GM21737 (cell line): ENCODE results near the gene CAMSAP1.

Experiments used
- ATAC-seq: cut with Tn5 transposase; IDR thresholded peaks from one replicate; pipeline ENCODE4 v1.9.1; 2021; ENCODE audit warnings: mild to moderate bottlenecking, moderate library complexity; ENCODE audit not compliant: unreplicated experiment

CAMSAP1 gene

DNA sequence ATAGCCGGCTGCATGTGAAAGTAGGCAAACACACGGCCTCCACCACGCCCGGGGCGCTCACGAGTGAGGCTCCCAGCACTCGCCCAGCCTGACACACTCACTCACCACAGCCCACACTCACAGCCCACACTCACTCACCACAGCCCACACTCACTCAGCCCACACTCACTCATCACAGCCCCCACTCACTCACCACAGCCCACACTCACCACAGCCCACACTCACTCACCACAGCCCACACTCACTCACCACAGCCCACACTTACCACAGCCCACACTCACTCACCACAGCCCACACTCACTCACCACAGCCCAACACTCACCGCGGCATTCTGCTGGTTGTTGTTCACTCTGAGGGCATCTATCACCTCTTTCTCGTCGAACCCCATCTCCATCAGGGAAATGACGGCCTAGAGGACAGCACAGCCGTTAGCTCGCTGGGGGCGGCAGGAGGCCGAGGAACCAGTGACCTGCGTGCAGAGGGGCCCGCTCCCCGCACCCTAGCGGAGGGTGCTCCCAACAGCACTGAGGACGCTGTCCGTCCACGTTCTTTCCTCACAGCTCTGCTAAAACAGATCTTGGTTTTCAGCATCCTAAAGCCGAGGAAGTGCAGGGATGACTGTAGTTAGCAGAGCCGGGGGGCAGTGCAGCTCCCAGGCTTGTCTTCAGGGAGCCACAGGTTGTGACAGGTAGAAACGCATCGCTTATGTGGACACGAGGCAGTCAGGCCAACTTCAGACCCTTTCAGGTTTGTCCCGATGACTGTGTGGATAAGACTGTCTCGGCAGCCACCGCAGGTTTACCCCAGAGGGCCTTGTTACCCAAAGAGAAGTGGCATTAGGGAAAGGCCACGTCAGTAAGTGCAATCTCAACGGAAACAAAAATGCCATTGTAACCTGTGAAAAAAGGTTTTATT is 32.3 kb upstream of the CAMSAP1 start:
- no peak for ATAC-seq

DNA sequence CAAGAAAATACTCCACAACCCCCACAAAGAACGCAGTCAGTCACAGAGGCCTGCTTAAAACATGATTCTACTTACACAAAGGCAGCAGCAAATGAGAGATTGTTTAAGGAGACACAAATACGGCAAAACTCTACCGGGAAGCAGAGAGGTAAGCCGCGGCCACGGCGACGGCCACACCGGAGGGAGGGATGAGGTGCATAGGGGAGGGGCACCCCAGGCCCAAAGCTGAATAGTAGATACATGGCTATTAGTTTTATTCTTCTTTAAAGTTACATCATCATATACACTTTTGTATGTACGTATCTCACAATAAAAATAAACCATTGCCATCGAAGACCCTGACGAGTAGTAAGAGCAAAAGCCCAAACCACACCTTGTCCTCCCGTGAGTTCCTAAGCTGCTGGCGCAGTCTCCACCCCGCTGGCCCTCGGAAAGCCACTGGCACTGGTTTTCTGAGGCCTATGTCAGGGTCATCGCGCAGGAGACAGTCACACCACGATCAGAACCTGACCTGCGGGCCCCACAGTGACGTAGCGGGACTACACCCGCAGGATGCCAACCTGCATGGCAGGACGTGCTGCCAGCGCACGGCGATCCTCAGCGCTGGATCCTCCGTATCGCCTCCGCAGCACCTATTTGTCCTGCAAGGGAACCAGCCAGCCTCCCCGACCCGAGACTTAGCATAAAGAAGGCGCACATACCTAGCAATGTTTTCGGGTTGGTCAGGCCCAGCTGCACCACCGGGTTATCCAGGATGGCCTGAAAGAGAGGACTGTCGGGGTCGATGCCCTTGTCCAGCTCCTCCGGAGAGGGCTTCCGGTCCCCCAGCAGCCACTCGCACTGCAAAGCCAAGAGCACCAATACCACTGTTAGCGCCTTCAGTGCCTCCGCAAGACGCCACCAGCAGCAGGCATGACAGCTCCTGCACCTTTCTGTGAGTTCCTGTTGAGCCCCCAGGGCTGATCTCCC is 30.5 kb upstream of the CAMSAP1 start:
- ATAC-seq, result no peak

DNA sequence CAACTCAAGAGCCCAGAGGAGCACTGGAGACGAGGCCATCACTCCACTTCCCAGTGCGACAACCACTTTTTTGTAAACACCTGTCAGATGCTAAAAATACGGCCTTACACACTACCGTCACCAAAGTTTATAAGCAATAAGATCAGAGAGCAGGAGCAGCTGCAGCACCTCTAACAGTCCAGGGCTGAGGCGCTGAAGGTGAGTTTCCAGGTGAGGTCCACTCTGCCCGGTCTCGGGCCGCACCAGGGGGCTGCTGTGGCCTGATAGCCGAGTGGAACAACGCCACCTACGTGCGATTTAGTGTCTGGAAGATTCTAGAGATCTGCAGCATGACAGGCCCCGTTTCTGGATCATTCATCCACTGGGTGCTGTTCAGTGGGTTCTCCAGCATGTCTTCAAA is 25.8 kb upstream of the CAMSAP1 start:
- no peak for ATAC-seq

DNA sequence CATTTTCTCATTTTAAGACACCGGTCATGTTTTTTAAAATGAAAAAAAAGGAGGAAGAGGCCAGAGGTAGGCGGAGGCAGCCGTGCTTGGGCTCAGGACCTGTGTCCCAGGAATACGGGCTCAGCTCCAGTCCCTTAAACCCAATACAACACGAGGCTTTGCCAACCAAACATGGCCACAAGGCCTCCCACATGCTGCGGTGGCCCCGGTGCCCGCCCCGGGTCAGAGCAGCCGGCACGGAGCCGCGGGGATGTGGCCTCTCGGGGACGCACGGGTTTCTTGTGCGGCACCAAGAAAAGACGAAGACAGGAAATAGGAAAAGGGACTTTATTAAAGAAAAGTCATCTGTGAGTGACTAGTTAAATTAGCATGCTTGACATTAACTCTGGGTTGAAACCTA is 25.3 kb upstream of the CAMSAP1 start:
- no peak for ATAC-seq

DNA sequence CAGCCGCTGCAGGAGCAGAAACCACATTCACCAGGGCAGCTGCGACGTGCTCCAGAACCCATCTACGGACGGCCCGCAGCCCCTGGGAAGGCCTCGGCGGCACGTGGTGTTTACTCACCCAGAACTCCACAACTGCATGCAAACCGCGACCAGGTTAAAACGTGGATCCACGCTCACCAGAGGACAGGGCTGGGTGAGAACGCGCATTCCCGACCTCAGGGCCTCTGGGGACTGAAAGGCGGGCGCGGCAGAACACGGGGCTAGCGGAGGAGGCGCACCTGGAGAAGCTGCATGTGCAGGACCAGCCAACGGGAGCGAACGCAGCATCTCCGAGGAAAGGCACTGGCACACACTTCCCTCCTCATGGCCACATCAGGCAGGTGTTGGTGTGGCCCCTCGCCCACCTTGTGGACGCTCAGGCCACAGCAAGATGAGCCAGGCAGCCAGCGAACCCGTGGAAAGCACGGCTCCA is 24.0 kb upstream of the CAMSAP1 start:
- no peak for ATAC-seq

DNA sequence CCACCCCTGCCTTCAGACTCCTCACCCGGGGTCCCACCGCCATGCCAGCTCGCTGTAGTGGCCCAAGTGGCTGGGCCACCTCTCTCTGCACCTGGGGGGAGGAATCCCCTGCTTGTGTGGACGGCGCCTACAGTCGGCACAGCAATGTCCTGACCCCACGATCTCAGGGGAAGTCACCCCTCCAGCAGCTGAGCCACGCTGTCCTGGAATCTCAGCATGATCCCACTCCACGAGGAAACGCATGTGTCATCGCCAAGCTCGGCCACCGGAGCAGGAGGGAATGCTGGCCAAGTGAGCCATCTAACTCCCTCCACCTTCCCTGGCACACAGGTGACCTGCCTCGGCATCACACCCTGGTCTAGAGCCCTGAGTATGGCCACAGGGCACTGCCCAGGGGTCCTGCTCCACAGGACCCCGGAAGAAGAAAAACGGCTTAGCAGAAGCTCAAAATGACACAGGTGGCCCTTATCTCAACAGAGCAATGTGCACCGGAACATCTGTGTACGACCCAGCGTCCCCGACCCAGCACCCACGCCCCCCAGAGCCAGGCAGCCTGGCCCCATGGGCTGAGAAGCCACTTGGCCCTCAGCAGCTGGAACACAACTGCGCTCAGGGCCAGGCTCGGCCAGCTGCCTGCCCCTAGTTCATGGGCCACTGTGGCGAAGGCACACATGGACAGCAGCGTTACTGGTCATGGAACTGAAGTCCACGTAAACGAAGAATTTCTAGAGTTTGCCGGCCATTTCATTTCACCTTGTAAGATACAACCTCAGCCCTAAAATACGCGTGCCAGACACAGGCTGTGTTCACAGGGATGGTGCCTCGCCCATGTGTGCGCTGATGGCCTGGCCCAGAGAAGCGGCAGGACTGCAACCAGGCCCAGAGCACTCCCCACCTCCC is 23.4 kb upstream of the CAMSAP1 start:
- no peak for ATAC-seq

DNA sequence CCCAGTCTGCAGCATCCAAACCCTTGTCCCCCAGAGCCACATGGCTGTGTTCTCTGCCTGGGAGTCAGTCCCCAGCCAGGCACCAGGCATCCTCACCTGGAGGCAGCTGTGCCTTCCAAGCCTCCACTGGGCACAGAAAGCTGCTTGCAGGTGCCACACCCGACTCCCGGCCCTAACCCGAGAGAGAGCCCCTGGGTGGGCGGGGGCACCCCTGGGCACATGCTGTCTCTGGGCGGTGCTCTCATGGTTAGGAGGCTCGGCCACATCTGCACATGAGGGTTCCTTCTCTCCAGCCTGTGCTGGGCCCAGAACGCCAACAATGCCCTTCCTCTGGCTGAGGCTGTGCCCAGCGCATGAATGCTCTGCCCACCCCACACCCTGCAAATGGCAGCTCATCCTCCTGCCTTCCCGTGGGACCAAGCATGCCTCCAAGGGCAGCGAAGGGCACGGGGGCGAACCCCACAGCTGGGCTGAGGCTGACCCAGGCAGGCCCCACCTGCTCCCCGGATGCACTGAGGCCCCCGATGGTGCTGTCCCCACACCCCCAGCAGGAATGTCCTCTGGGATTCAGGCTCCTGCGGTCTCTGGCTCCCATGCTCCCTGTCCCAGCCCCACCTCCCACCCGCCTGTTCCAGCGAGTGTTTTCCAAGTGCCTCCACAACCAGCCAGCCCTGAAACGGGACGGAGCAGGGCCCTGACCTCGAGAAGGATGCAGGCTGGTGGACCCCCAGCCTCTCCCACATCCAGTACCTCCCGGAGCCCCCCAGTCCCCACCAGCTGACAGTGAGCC is 22.5 kb upstream of the CAMSAP1 start:
- ATAC-seq, result no peak

DNA sequence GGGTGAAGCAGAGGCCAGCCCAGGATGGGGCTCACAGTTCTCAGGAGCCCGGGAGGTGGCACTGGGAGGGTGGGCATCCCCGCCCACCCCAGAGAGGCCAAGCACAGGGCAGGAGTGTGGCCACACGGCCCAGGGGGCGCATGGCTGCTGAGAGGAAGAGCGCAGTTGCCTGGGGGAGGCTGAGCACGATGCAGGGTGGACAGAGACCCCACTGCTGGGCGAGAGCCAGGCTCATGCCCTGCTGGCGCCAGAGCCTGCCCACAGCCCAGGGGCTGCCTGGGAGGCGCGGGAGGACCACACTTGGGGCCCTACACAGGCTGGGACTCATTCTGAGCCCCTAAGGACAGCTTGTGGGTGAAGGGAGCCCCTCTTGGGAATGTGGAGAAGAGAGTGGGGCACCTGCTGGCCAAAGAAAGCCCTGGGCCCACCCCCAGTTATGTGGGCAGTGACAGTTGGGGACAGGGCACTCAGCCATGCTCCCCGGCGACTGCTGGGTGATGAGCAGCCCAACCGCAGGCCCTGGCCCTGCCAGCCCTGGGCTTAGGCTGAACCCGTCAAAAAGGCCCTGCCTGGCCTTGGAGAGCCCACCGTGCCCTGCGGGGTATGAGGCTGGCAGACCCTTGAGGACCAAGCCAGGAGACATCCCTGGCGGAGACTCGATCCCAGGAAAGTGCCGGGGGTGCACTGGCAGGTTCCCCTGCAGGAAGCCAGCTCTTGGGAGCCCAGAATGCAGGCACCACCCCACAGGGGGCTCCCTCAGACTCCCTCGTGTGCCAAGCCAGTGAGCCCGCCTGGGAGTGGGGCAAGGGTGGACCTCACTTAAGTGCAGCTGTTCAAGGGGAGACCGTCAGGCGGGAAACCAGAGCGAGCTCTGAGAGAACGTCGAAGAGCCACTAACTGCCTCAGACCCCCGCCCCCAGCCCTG is 21.6 kb upstream of the CAMSAP1 start:
- ATAC-seq, result no peak

DNA sequence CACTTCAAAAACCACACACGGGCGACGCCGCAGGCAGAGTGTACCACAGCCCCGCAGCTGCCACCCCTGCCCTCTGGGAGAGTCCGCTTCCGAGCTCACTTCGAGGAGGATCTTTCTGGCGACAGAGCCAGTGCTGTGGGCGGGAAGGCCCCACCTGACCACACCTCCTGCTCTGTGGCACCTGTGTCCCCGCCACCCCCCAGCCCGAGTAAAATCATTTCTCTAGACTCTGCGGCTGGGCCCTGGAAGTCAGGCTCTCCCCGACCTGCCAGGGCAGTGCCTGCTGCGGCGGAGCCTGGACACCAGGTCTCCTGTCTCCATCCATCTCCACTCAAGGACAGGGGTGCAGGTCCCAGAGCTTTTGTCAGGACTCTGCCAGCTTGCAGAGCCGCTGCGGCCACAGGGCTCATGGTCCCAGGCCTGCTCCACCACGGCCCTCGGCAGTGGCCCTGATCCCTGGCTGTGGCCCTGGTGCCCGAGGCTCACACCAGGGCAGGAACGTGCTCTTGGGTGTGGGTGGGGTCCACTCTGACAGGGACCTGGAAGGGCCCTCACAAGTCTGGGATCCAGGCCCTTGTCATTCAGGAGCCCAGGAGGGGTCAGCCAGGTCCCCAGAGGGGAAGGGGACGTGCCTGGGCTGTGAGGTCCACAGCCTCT is 20.9 kb upstream of the CAMSAP1 start:
- ATAC-seq, result no peak

DNA sequence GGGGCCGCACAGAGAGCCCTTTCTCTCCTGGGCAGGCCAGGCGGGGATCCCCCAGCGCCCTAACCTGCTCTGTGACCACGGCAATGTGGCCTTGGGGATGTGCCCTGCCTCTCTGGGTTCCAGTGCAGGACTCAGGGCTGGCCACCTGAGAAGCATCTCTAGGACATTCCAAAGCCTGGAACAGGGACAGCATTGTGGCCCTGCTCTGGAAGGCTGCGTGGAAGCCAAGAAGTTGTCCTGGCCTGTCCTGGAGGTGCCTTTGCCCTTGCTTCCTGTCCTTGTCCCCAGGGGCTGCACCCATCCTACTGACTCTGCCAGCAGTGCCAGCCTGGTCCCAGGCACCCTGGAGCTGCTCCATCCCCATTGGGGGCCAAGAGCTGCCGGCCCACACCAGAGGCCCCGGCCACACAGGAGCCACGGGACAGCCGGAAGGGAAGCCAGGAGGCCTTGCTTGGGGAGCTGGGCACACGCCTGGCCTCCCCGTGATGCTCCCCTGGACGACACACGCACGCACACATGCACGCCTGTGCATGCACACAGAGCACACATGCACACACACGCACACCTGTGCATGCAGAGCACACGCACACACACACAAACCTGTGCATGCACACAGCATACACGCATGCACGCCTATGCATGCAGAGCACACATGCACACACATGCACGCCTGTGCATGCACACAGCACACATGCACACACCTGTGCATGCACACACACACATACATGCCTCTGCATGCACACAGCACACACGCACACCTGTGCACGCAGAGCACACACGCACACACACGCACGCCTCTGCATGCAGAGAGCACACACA is 20.1 kb upstream of the CAMSAP1 start:
- ATAC-seq, result no peak

DNA sequence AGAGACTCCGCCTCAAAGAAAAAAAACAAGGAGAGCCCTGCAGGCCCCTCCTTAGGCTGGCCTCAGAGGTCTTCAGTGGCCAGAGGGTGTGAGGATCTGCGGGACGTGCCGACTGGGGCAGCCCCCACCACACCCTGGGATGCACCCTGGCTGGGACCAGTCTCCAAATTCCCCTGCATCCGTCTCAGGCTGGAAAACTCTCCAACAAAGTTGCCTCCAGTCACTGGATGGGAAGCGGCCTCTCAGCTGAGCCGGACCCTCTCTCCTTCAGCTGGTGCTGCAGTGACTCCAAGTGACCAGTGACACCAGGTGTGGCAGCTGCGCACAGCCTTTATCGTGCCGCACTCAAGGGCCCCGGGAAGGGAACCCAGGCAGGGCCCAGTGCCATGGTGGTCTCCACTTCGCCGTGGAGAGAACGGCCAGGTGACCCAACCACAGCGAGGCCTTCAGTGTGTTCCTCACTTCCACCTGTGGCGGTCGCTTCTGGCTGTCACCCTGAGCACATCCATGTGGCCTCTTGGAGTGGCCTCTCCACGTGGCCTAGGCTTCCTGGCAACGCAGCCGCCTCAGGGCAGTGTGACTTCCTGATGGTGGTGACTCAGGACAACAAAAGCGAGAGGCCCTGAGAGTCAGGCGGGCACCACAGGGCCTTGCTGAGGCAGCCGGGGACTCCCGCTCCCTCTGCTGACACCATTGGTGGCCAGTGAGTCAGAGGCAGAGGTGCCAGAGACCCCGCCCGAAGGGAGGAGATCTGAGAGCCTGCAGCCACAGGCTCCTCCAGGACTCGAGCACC is 19.3 kb upstream of the CAMSAP1 start:
- ATAC-seq, result no peak

DNA sequence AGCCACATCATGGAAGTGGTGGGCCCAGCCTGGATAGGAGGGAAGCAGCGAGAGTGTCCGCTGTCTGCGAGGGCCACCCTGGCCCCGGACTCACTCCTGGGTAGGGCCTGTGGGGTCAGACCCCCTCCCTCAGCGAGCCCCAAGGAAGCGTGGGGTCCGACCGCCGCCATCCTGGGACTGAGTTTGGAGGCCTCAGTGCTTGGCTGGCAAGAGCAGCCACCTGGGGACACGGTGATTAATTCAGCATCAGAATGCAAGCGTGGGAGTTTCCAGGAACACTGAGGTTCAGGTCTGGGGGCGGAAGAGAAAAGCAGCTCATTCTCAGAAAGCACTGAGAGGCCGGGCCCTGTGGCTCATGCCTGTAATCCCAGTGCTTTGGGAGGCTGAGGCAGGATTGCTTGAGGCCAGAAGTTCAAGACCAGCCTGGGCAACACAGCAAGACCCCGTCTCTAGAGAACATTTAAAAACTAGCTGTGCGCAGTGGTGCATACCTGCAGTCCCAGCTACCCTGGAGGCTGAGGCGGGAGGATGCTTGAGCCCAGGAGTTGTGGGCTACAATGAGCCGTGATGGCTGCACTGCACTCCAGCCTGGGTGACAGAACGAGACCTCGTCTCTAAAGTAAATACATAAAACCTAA is 18.3 kb upstream of the CAMSAP1 start:
- no peak for ATAC-seq

DNA sequence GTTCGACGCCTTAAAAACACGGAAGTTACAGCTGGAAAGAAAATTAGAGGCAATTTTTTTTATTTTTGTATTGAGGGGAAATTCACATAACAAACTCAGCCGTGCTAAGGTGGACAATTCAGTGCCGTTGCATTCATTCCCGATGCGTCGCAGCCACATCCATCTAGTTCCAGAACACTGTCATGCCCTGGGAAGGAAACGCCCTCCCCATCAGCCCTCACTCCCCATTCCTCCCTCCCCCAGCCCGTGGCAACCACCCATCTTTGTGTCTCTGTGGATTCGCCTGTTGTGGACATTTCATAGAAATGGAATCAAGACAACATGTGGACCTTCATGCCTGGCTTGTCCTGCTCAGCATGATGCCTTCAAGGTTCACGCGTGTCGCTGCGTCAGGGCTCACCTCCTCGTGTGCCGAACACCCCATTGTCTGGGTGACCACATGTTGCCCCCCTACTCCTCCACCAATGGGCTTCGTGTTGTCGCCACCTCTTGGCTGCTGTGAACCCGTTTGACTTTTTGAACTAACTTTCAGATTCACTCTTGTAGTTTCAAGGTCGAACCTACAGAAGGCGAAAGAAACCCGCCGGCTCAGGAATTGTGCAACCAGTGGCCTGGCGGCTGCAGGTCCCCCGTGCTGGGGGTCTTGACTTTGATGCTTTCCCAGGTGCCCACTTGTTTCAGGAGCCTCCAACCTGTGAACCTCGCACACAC is 17.4 kb upstream of the CAMSAP1 start:
- ATAC-seq, result no peak

DNA sequence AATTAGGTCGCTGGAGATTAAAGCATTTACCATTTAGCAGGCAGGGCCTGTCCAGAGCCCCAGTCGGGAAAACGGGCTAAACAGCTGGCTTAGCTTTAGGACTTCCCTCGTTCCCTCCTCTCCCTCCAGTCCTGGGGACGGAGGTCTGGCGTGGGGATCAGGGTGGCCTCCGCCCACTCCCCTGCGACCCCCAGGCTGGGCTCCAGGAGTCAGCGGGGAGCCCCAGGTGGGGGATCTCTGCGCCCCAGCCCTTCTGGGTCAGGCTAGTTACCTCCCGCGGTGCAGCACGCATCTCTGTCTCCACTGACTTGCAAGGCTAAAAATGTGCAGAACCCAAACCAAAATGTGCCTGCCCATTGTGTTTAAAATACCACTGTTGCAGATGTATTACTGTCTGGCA is 16.2 kb upstream of the CAMSAP1 start:
- ATAC-seq, result no peak

DNA sequence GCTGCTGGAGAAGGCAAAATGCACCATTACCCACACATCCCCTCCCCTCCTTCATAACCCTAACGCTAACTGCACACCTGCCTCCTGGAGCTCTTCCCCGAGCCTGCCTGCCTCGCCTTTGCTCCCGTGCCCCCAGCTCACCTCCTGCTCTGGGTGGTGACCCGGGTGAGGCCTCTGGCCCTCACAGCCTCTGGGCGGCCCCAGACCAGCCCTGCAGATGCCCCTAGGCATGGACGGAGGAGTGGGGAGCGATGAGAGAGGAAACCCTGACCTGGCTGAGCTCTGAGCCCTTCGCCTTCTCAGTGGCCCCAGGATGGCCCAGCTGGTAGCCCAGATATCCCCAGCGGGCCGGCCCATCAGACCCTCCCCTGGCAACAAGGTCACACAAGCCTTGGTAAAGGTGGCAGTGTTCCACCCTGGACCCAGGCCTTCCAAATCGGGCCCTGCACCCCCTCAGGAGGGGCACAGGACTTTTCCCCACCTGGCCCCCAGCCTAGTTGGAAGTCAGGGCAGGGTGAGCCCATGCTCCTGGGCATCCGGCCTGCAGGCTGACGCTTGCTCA is 14.5 kb upstream of the CAMSAP1 start:
- ATAC-seq, result no peak
